Mesendoderm (in vitro differentiated cells): ENCODE measurements around the gene RBP3.

ENCODE experiments used
- DNase-seq: peaks from one replicate; pipeline ENCODE4 v3.0.0; 2013
- H2AK5ac ChIP-seq: 2 replicates; pipeline ENCODE4 v1.6.1; 2013; ENCODE audit warnings: low read length, inconsistent platforms
- H2BK120ac ChIP-seq: 2 replicates; pipeline ENCODE4 v1.6.1; 2013; ENCODE audit warnings: low read depth, mild to moderate bottlenecking, low read length, moderate library complexity, mixed read lengths
- H2BK15ac ChIP-seq: replicated peaks from 2 replicates; pipeline ENCODE4 v1.6.1; 2013; ENCODE audit warnings: low read depth, mild to moderate bottlenecking, moderate library complexity
- H2BK5ac ChIP-seq: 2 replicates; pipeline ENCODE4 v1.6.1; 2013; ENCODE audit warnings: low read length, inconsistent platforms
- H3K18ac ChIP-seq: 2 replicates; pipeline ENCODE4 v1.6.1; 2013; ENCODE audit warnings: mild to moderate bottlenecking, low read length, mixed read lengths
- H3K23ac ChIP-seq: one replicate; pipeline ENCODE4 v1.6.1; 2013; ENCODE audit warnings: low read length
- H3K27ac ChIP-seq: 2 replicates; pipeline ENCODE4 v1.5.1; 2013; ENCODE audit warnings: low read depth, mild to moderate bottlenecking, inconsistent platforms, low read length, moderate library complexity
- H3K27me3 ChIP-seq: 2 replicates; pipeline ENCODE4 v1.6.1; 2013; ENCODE audit warnings: low read length, control low read depth, mild to moderate bottlenecking, inconsistent platforms; ENCODE audit not compliant: insufficient read depth, poor library complexity
- H3K36me3 ChIP-seq: 2 replicates; pipeline ENCODE4 v1.6.1; 2013; ENCODE audit warnings: low read length, inconsistent platforms; ENCODE audit not compliant: control insufficient read depth, insufficient read depth
- H3K4ac ChIP-seq: one replicate; pipeline ENCODE4 v1.6.1; 2013; ENCODE audit warnings: low read depth, mild to moderate bottlenecking, low read length, moderate library complexity
- H3K4me1 ChIP-seq: 2 replicates; pipeline ENCODE4 v1.6.1; 2013; ENCODE audit warnings: low read depth, low read length, inconsistent platforms; ENCODE audit not compliant: control insufficient read depth
- H3K4me2 ChIP-seq: 2 replicates; pipeline ENCODE4 v1.6.1; 2013; ENCODE audit warnings: low read length
- H3K4me3 ChIP-seq: 2 replicates; pipeline ENCODE4 v1.5.1; 2013; ENCODE audit warnings: mild to moderate bottlenecking, low read length
- H3K56ac ChIP-seq: one replicate; pipeline ENCODE4 v1.6.1; 2013; ENCODE audit warnings: low read length
- H3K79me1 ChIP-seq: 2 replicates; pipeline ENCODE4 v1.6.1; 2013; ENCODE audit warnings: low read length, inconsistent platforms
- H3K79me2 ChIP-seq: 2 replicates; pipeline ENCODE4 v1.6.1; 2013; ENCODE audit warnings: mild to moderate bottlenecking, low read length; ENCODE audit not compliant: control insufficient read depth, insufficient read depth
- H3K9ac ChIP-seq: 2 replicates; pipeline ENCODE4 v1.6.1; 2013; ENCODE audit warnings: low read length, inconsistent platforms
- H4K5ac ChIP-seq: one replicate; pipeline ENCODE4 v1.6.1; 2013; ENCODE audit warnings: low read length
- H4K8ac ChIP-seq: one replicate; pipeline ENCODE4 v1.6.1; 2013; ENCODE audit warnings: low read depth, mild to moderate bottlenecking, control low read depth, low read length, moderate library complexity
- WGBS: extraction: QIAGEN DNeasy Blood & Tissue Kit; methylation state at CpG from one replicate; pipeline ENCODE4 v1.1.7; 2013; ENCODE audit warnings: low lambda C conversion rate, missing lambda C conversion rate; ENCODE audit not compliant: insufficient coverage; ENCODE audit errors: extremely low coverage; 5-methylcytosine and 5-hydroxymethylcytosine counted together

Gene RBP3

DNA sequence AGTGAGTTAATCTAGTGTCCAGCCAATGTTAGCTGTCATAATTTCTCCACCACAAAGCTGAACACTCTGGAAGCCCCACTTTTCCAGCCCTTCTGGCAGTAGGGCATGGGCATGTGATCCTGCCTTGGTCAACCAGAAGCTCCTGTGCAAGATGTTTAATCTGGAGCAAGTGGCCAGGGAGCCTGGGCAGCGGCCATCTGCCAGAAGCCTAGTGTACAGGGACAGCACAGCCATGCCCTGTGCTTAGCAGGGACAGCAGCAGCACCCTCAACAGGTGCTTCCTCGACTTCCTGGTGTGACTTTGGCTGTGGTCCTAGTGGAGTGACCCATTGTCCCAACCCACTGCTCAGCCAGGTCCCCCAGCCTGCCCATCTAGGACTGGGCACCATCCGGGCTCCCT lies 10.3 kb downstream of the RBP3 start:
- Histone ChIP-seq H4K5ac (no peak overlapping the region), H4K8ac (no peak overlapping the region), H2BK120ac (no peak overlapping the region), H3K56ac (no peak overlapping the region), H3K4ac (no peak overlapping the region), H3K27ac (no peak overlapping the region), H3K9ac (no peak overlapping the region), H3K18ac (no peak overlapping the region), H2AK5ac (no peak overlapping the region), H3K79me2 (no peaks in the 10 kb centered on the region), H2BK15ac (no peak overlapping the region), H3K4me2 (no peak overlapping the region), H3K23ac (no peak overlapping the region), H3K36me3 (no peaks in the 10 kb centered on the region), H3K27me3 (no peaks in the 10 kb centered on the region), H3K4me3 (no peak overlapping the region), H3K4me1 (no peaks in the 10 kb centered on the region), H2BK5ac (no peak overlapping the region), H3K79me1 (no peaks in the 10 kb centered on the region)
- WGBS, result no CpG with 5 or more reads among the region's 3 CpGs
- no peak for DNase-seq

DNA sequence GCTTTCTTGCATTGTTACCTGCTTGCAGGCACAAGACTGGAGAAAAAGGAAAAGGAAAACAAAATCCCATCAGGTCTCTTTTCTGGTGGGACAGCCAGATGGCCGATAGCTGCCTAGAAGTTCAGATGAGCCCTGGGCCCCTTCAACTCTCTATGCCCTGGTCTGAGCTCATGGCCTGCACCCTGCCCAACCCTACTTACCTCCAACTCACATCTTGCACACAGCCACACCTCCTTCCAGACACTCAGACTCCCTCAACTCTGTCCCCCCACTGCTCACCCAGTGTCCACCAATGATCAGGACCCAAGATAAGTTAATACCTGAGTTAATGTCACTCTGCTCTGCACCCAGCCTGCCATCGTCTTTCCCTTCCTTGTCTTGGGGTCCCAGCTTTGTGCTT lies 10.9 kb downstream of the RBP3 start:
- H3K4me3 ChIP-seq, result no peak overlapping the region
- H4K5ac ChIP-seq, result no peak overlapping the region
- no peaks in the 10 kb centered on the region for H3K36me3 ChIP-seq
- no peak overlapping the region for H2AK5ac ChIP-seq
- no peaks in the 10 kb centered on the region for H3K27me3 ChIP-seq
- no peak overlapping the region for H3K56ac ChIP-seq
- no peak overlapping the region for H3K18ac ChIP-seq
- no peak overlapping the region for H2BK5ac ChIP-seq
- no peak overlapping the region for H3K4me2 ChIP-seq
- no peak overlapping the region for H4K8ac ChIP-seq
- no CpG with 5 or more reads among the region's 2 CpGs for WGBS
- H3K23ac ChIP-seq, result no peak overlapping the region
- DNase-seq, result no peak
- H3K79me1 ChIP-seq, result no peaks in the 10 kb centered on the region
- H3K9ac ChIP-seq, result no peak overlapping the region
- H2BK15ac ChIP-seq, result no peak overlapping the region
- no peak overlapping the region for H2BK120ac ChIP-seq
- H3K27ac ChIP-seq, result no peak overlapping the region
- H3K79me2 ChIP-seq, result no peaks in the 10 kb centered on the region
- no peak overlapping the region for H3K4ac ChIP-seq
- no peaks in the 10 kb centered on the region for H3K4me1 ChIP-seq

DNA sequence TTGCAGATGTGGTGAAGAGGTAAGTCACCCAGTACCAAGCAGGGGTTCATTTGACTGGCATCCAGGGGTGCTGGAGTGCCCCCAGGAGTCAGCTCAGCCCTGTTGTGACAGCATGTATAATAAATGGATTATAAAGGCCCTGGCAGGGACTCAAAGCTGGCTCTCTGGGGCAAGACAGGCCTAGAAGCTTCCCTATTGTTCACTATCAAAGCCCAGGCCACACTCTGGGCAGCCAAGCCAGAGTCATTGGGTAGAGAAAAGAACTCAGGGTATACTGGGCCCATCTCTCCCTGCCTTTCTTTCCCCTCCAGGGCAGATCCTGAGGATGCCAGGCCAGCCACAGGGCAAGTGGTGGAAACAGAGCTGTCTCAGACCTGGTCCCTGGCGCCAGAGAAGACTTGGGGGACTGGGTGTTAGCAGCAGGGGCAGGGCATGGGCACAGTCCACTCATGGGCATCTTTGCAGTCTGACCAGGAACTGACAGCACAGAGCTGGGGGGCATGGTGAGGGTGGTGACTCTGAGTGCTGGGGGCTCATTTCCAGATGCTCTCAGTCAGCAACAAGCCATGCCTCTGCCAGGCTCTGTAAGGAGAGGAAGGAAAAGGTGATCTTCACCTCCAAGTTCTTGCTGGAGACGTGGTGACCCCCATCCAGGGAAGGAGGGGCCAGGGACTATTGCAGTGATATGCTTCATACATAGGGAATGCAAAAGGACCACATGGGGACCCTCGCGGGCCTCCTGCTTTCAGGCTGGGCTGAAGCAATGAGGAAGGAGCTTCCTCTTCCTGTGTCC lies 11.7 kb downstream of the RBP3 start:
- no peaks in the 10 kb centered on the region for H3K36me3 ChIP-seq
- no peak overlapping the region for H2BK5ac ChIP-seq
- H3K18ac ChIP-seq, result no peak overlapping the region
- H3K4ac ChIP-seq, result no peak overlapping the region
- H3K27ac ChIP-seq, result no peak overlapping the region
- H3K27me3 ChIP-seq, result no peaks in the 10 kb centered on the region
- no peak overlapping the region for H2AK5ac ChIP-seq
- no peak overlapping the region for H4K8ac ChIP-seq
- DNase-seq, result no peak
- H3K4me3 ChIP-seq, result no peak overlapping the region
- H3K4me1 ChIP-seq, result no peaks in the 10 kb centered on the region
- no peaks in the 10 kb centered on the region for H3K79me2 ChIP-seq
- H4K5ac ChIP-seq, result no peak overlapping the region
- H3K9ac ChIP-seq, result no peak overlapping the region
- no peak overlapping the region for H3K56ac ChIP-seq
- whole genome bisulfite sequencing, result no CpG with 5 or more reads among the region's 4 CpGs
- H3K79me1 ChIP-seq, result no peaks in the 10 kb centered on the region
- H2BK15ac ChIP-seq, result no peak overlapping the region
- H3K23ac ChIP-seq, result no peak overlapping the region
- no peak overlapping the region for H2BK120ac ChIP-seq
- H3K4me2 ChIP-seq, result no peak overlapping the region

DNA sequence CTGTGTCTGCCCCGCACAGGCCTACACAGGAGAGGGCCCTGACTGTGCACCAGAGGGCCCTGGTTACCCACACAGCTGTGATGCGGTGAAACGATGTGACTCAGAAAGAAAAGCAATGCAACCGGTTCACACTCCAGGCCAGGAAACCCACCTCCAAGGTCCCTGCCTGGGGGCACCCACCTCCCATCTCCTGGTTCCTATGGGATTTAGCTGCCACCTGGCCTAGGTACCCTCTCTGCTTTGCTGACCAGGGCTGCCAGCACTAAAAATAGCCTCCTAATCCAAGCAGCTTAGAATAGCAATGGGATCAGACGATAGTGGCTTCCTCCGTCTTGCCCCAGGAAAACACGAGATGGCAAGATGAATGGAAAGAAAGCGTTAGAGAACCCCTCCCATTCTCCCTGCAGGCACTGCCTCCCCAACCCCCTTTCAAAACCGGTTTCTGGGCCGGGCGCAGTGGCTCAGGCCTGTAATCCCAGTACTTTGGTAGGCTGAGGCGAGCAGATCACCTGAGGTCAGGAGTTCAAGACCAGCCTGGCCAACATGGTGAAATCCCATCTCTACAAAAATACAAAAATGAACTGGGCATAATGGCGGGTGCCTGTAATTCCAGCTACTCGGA lies 12.4 kb downstream of the RBP3 start:
- Histone ChIP-seq H3K18ac (no peak overlapping the region), H3K27ac (no peak overlapping the region), H3K4me2 (no peak overlapping the region), H3K23ac (no peak overlapping the region), H3K4me1 (no peaks in the 10 kb centered on the region), H2BK120ac (no peak overlapping the region), H4K5ac (no peak overlapping the region), H4K8ac (no peak overlapping the region), H2BK5ac (no peak overlapping the region), H3K79me2 (no peaks in the 10 kb centered on the region), H2BK15ac (no peak overlapping the region), H3K9ac (no peak overlapping the region), H3K4me3 (no peak overlapping the region), H3K27me3 (no peaks in the 10 kb centered on the region), H3K79me1 (no peaks in the 10 kb centered on the region), H3K36me3 (no peaks in the 10 kb centered on the region), H3K4ac (no peak overlapping the region), H2AK5ac (no peak overlapping the region), H3K56ac (no peak overlapping the region)
- DNase-seq, result no peak
- WGBS, result no CpG with 5 or more reads among the region's 14 CpGs

DNA sequence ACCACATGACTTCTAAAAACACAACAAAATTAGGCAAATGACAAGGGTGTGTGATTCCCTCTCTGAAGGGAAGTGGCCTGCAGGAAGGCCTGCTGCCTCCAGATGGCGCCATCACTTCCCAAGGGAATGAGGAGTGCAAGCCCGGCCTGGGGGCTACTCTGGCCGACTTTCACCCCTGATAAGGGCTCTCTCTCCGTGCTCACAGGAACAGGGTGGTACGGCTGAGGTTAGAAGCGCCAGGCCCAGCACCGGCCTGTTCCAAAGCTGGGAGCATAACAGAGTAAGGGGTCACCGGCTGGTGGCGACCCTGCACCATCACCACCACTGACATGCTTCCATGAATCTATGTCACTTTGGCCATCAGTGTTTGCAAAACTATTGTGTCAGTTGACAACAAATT lies 13.1 kb downstream of the RBP3 start:
- Histone ChIP-seq H3K4me3 (no peak overlapping the region), H2BK15ac (no peak overlapping the region), H3K79me2 (no peaks in the 10 kb centered on the region), H3K18ac (no peak overlapping the region), H3K4ac (no peak overlapping the region), H3K4me2 (no peak overlapping the region), H4K5ac (no peak overlapping the region), H2BK5ac (no peak overlapping the region), H2BK120ac (no peak overlapping the region), H3K27ac (no peak overlapping the region), H3K23ac (no peak overlapping the region), H3K79me1 (no peaks in the 10 kb centered on the region), H3K4me1 (no peaks in the 10 kb centered on the region), H3K9ac (no peak overlapping the region), H3K27me3 (no peaks in the 10 kb centered on the region), H4K8ac (no peak overlapping the region), H2AK5ac (no peak overlapping the region), H3K56ac (no peak overlapping the region), H3K36me3 (no peaks in the 10 kb centered on the region)
- peak; percentile 88 for DNase-seq
- WGBS, result no CpG with 5 or more reads among the region's 9 CpGs
